ENCODE results near the gene ZNF775.

Gene ZNF775

DNA sequence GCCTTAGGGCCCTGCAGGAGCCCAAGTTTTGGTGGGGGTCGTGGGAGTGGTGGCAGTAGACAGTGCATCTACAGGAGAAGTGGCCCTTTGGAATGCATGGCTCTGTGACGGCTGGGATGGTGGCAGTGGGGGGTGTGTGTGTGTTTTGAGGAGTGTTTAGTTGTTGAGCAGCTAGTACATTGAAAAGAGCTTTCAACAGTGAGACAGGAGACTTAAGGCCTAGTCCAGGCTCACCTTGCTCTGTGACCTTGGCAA lies 27.1 kb downstream of the ZNF775 start:
- Histone ChIP-seq H3K4me1 (ENCODE audit: control insufficient read depth, low read length) (peaks cover 34% of the 10 kb centered on the region), H3K36me3 (ENCODE audit: control insufficient read depth, low read length) (no peaks in the 10 kb centered on the region), H3K27me3 (ENCODE audit: control insufficient read depth, low read length) (no peaks in the 10 kb centered on the region), H3K27ac (ENCODE audit: low read depth, low read length) (peak overlapping the region; percentile 27; the same call in 1 of the 2 replicates), H3F3A (ENCODE audit: control insufficient read depth, insufficient read depth) (peaks cover 9% of the 10 kb centered on the region), H3K4me3 (ENCODE audit: low read length) (peak overlapping the region; percentile 75), H3K9me3 (ENCODE audit: control insufficient read depth, insufficient read depth, low read length) (no peaks in the 10 kb centered on the region), H3K9me2 (replicated peaks; ENCODE audit: control insufficient read depth, low read length) (no peaks in the 10 kb centered on the region), H3K4me2 (ENCODE audit: low read length) (peak overlapping the region; percentile 81), H3K79me2 (ENCODE audit: control insufficient read depth, low read length) (no peaks in the 10 kb centered on the region), H4K20me1 (ENCODE audit: control insufficient read depth, insufficient read depth, low read depth, low read length) (no peaks in the 10 kb centered on the region)
- TF ChIP-seq EZH2phosphoT487 (IDR thresholded peaks at IDR 0.05; ENCODE audit: borderline replicate concordance, low read length): no peak
- TF ChIP-seq, protein P1, sequence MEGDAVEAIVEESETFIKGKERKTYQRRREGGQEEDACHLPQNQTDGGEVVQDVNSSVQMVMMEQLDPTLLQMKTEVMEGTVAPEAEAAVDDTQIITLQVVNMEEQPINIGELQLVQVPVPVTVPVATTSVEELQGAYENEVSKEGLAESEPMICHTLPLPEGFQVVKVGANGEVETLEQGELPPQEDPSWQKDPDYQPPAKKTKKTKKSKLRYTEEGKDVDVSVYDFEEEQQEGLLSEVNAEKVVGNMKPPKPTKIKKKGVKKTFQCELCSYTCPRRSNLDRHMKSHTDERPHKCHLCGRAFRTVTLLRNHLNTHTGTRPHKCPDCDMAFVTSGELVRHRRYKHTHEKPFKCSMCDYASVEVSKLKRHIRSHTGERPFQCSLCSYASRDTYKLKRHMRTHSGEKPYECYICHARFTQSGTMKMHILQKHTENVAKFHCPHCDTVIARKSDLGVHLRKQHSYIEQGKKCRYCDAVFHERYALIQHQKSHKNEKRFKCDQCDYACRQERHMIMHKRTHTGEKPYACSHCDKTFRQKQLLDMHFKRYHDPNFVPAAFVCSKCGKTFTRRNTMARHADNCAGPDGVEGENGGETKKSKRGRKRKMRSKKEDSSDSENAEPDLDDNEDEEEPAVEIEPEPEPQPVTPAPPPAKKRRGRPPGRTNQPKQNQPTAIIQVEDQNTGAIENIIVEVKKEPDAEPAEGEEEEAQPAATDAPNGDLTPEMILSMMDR (IDR thresholded peaks at IDR 0.05; ENCODE audit: low read depth, low read length, poor library complexity, severe bottlenecking): no peak

GRCh38 chr7:150406567-150407421 lies 27.7 kb downstream of the ZNF775 start:
- no peak for TF ChIP-seq EZH2phosphoT487 (IDR thresholded peaks at IDR 0.05; ENCODE audit: borderline replicate concordance, low read length)
- TF ChIP-seq, protein P1 (IDR thresholded peaks at IDR 0.05; ENCODE audit: low read depth, low read length, poor library complexity, severe bottlenecking): no peak
- peaks cover 34% of the 10 kb centered on the region for H3K4me1 ChIP-seq (ENCODE audit: control insufficient read depth, low read length)
- H3K27me3 ChIP-seq (ENCODE audit: control insufficient read depth, low read length): no peaks in the 10 kb centered on the region
- H3K9me3 ChIP-seq (ENCODE audit: control insufficient read depth, insufficient read depth, low read length): no peaks in the 10 kb centered on the region
- no peaks in the 10 kb centered on the region for H3K9me2 ChIP-seq (replicated peaks; ENCODE audit: control insufficient read depth, low read length)
- peak overlapping the region; percentile 27 for H3K27ac ChIP-seq (ENCODE audit: low read depth, low read length)
- no peaks in the 10 kb centered on the region for H3K36me3 ChIP-seq (ENCODE audit: control insufficient read depth, low read length)
- H3K4me3 ChIP-seq (ENCODE audit: low read length): peak overlapping the region; percentile 75
- H4K20me1 ChIP-seq (ENCODE audit: control insufficient read depth, insufficient read depth, low read depth, low read length): no peaks in the 10 kb centered on the region
- no peaks in the 10 kb centered on the region for H3K79me2 ChIP-seq (ENCODE audit: control insufficient read depth, low read length)
- peak overlapping the region; percentile 81 for H3K4me2 ChIP-seq (ENCODE audit: low read length)
- H3F3A ChIP-seq (ENCODE audit: control insufficient read depth, insufficient read depth): peaks cover 9% of the 10 kb centered on the region

GRCh38 chr7:150407588-150408392 lies 28.7 kb downstream of the ZNF775 start:
- no peak overlapping the region for H3K27ac ChIP-seq (ENCODE audit: low read depth, low read length)

More at GRCh38 chr7:150407588-150408392, 28.7 kb downstream of the ZNF775 start:
- no peak for TF ChIP-seq EZH2phosphoT487 (IDR thresholded peaks at IDR 0.05; ENCODE audit: borderline replicate concordance, low read length)
- TF ChIP-seq, protein P1 (IDR thresholded peaks at IDR 0.05; ENCODE audit: low read depth, low read length, poor library complexity, severe bottlenecking): no peak
- Histone ChIP-seq H3K4me3 (ENCODE audit: low read length) (no peak overlapping the region), H3K4me1 (ENCODE audit: control insufficient read depth, low read length) (peaks cover 34% of the 10 kb centered on the region), H3F3A (ENCODE audit: control insufficient read depth, insufficient read depth) (peaks cover 9% of the 10 kb centered on the region), H3K27me3 (ENCODE audit: control insufficient read depth, low read length) (no peaks in the 10 kb centered on the region), H3K36me3 (ENCODE audit: control insufficient read depth, low read length) (no peaks in the 10 kb centered on the region), H3K9me2 (replicated peaks; ENCODE audit: control insufficient read depth, low read length) (no peaks in the 10 kb centered on the region), H3K4me2 (ENCODE audit: low read length) (no peak overlapping the region), H3K9me3 (ENCODE audit: control insufficient read depth, insufficient read depth, low read length) (no peaks in the 10 kb centered on the region), H3K79me2 (ENCODE audit: control insufficient read depth, low read length) (no peaks in the 10 kb centered on the region), H4K20me1 (ENCODE audit: control insufficient read depth, insufficient read depth, low read depth, low read length) (no peaks in the 10 kb centered on the region)

All from DOHH2 (cell line).